IPS-NIHi11 (cell line): ENCODE data around the gene THAP10.

Source experiments
- DNase-seq: peaks from one replicate; pipeline ENCODE4 v3.0.0; 2012; ENCODE audit warnings: mixed read lengths, low spot score

THAP10 gene

GRCh38 chr15:70853973-70854665 is 38.1 kb downstream of the THAP10 start, which contains the start of gene LARP6:
LARP6 (minus strand) TSS chr15:70854157; CDS start chr15:70854088, 69 bp downstream.
- peak; percentile 92 for DNase-seq

GRCh38 chr15:70853318-70853972 is 38.8 kb downstream of the THAP10 start:
- peak; percentile 67 for DNase-seq

- DNase-seq, result no peak
Observed at GRCh38 chr15:70852501-70853317, 39.5 kb downstream of the THAP10 start.

- no peak for DNase-seq
Observed at GRCh38 chr15:70851889-70852288, 40.3 kb downstream of the THAP10 start.

- DNase-seq, result no peak
Observed at GRCh38 chr15:70845602-70846360, 46.5 kb downstream of the THAP10 start.

GRCh38 chr15:70837476-70837875 is 54.8 kb downstream of the THAP10 start:
- DNase-seq, result no peak

GRCh38 chr15:70835841-70836240 is 56.4 kb downstream of the THAP10 start:
- DNase-seq, result no peak

- DNase-seq, result no peak
Observed at GRCh38 chr15:70835415-70835814, 56.8 kb downstream of the THAP10 start.

- DNase-seq, result no peak
Observed at GRCh38 chr15:70834999-70835398, 57.2 kb downstream of the THAP10 start.

GRCh38 chr15:70833861-70834765 is 58.1 kb downstream of the THAP10 start:
- peak; percentile 70 for DNase-seq

- DNase-seq, result no peak
Observed at GRCh38 chr15:70833422-70833821, 58.8 kb downstream of the THAP10 start.

GRCh38 chr15:70832176-70832575 is 60.1 kb downstream of the THAP10 start:
- DNase-seq, result no peak
